Mesenchymal stem cell (in vitro differentiated cells and primary cell): ENCODE results near the gene PPP4R3A.

Experiments used
- DNase-seq: peaks from one replicate; pipeline ENCODE4 v3.0.0-alpha.2; 2013
- H2AFZ ChIP-seq: one replicate; pipeline ENCODE4 v1.6.1; 2013; ENCODE audit warnings: low read depth, mild to moderate bottlenecking, control low read depth, inconsistent platforms, low read length, moderate library complexity
- H2AK5ac ChIP-seq: 2 replicates; pipeline ENCODE4 v1.6.1; 2013; ENCODE audit warnings: low read length, moderate library complexity, mild to moderate bottlenecking, inconsistent platforms; ENCODE audit not compliant: severe bottlenecking
- H2BK120ac ChIP-seq: one replicate; pipeline ENCODE4 v1.6.1; 2013; ENCODE audit warnings: low read depth, mild to moderate bottlenecking, inconsistent platforms, low read length, moderate library complexity
- H2BK12ac ChIP-seq, 2 experiments: one replicate each; pipeline ENCODE4 v1.6.1; 2013; ENCODE audit warnings: inconsistent platforms in 2 of 2, low read length in 2 of 2, mild to moderate bottlenecking in 2 of 2, moderate library complexity in 2 of 2, control low read depth in 1 of 2
- H2BK15ac ChIP-seq: one replicate; pipeline ENCODE4 v1.6.1; 2013; ENCODE audit warnings: mild to moderate bottlenecking, low read depth, inconsistent platforms; ENCODE audit not compliant: poor library complexity, severe bottlenecking
- H2BK5ac ChIP-seq: 2 replicates; pipeline ENCODE4 v1.6.1; 2013; ENCODE audit warnings: low read depth, mild to moderate bottlenecking, low read length, control low read depth, inconsistent platforms; ENCODE audit not compliant: poor library complexity, severe bottlenecking
- H3K14ac ChIP-seq, 2 experiments: one replicate each; pipeline ENCODE4 v1.6.1; 2013; ENCODE audit warnings: inconsistent platforms in 2 of 2, low read length in 2 of 2, control low read depth in 1 of 2, mild to moderate bottlenecking in 1 of 2, moderate library complexity in 1 of 2
- H3K18ac ChIP-seq, 2 experiments: one replicate each; pipeline ENCODE4 v1.6.1; 2013; ENCODE audit warnings: inconsistent platforms in 2 of 2, low read length in 2 of 2, control low read depth in 1 of 2, low read depth in 1 of 2, mild to moderate bottlenecking in 1 of 2
- H3K23ac ChIP-seq, 2 experiments: one replicate each; pipeline ENCODE4 v1.6.1; 2013; ENCODE audit warnings: inconsistent platforms in 2 of 2, low read length in 2 of 2, mild to moderate bottlenecking in 2 of 2, moderate library complexity in 2 of 2, control low read depth in 1 of 2
- H3K27ac ChIP-seq: 2 replicates; pipeline ENCODE4 v1.5.1; 2013; ENCODE audit warnings: mild to moderate bottlenecking, moderate library complexity, low read length, control low read depth, inconsistent platforms; ENCODE audit not compliant: poor library complexity, severe bottlenecking
- H3K27me3 ChIP-seq, 2 experiments: 2 replicates each; pipeline versions ENCODE4 v1.6.1 to v1.7.0; 2013; ENCODE audit warnings: low read length in 2 of 2, mild to moderate bottlenecking in 2 of 2, moderate library complexity in 2 of 2, control low read depth in 1 of 2, inconsistent platforms in 1 of 2; ENCODE audit not compliant: control insufficient read depth in 1 of 2, insufficient read depth in 1 of 2
- H3K36me3 ChIP-seq, 2 experiments: 2 replicates each; pipeline versions ENCODE4 v1.6.1 to v1.7.0; 2013; ENCODE audit warnings: low read length in 2 of 2, control low read depth in 1 of 2, inconsistent platforms in 1 of 2, low read depth in 1 of 2, mild to moderate bottlenecking in 1 of 2; ENCODE audit not compliant: insufficient read depth in 2 of 2, control insufficient read depth in 1 of 2
- H3K4ac ChIP-seq, 2 experiments: one replicate each; pipeline ENCODE4 v1.6.1; 2013; ENCODE audit warnings: inconsistent platforms in 2 of 2, low read length in 2 of 2, mild to moderate bottlenecking in 2 of 2, moderate library complexity in 2 of 2, control low read depth in 1 of 2, low read depth in 1 of 2
- H3K4me1 ChIP-seq: 2 replicates; pipeline ENCODE4 v1.6.1; 2013; ENCODE audit warnings: low read depth, low read length, control low read depth; ENCODE audit not compliant: control insufficient read depth, insufficient read depth
- H3K4me2 ChIP-seq: 2 replicates; pipeline ENCODE4 v1.6.1; 2013; ENCODE audit warnings: low read length, mild to moderate bottlenecking, inconsistent platforms; ENCODE audit not compliant: poor library complexity, severe bottlenecking
- H3K4me3 ChIP-seq, 2 experiments: 2 replicates each; pipeline versions ENCODE4 v1.5.1 to v1.7.0; 2013; ENCODE audit warnings: low read length in 2 of 2, mild to moderate bottlenecking in 2 of 2, control low read depth in 1 of 2, low read depth in 1 of 2; ENCODE audit not compliant: insufficient read depth in 1 of 2
- H3K79me1 ChIP-seq: replicated peaks from 2 replicates; pipeline ENCODE4 v1.6.1; 2013; ENCODE audit warnings: mild to moderate bottlenecking, control low read depth, low read length, inconsistent platforms; ENCODE audit not compliant: poor library complexity, severe bottlenecking
- H3K9ac ChIP-seq: 2 replicates; pipeline ENCODE4 v1.7.0; 2013; ENCODE audit warnings: mild to moderate bottlenecking, low read length, moderate library complexity
- H3K9me3 ChIP-seq: 2 replicates; pipeline ENCODE4 v1.7.0; 2013; ENCODE audit warnings: mild to moderate bottlenecking, low read length; ENCODE audit not compliant: control insufficient read depth
- H4K8ac ChIP-seq: one replicate; pipeline ENCODE4 v1.6.1; 2013; ENCODE audit warnings: inconsistent platforms, mild to moderate bottlenecking, low read length, moderate library complexity
- H4K91ac ChIP-seq: one replicate; pipeline ENCODE4 v1.6.1; 2013; ENCODE audit warnings: mild to moderate bottlenecking, low read length, inconsistent platforms
- WGBS: methylation state at CpG from one replicate; pipeline ENCODE4 v1.1.7; 2013; ENCODE audit warnings: mixed read lengths; 5-methylcytosine and 5-hydroxymethylcytosine counted together

PPP4R3A gene

GRCh38 chr14:91503000-91503504, 7.1 kb downstream of the PPP4R3A start:
- H2BK12ac ChIP-seq: no peak overlapping the region
- no peaks in the 10 kb centered on the region for H3K9me3 ChIP-seq
- H3K23ac ChIP-seq: no peak overlapping the region
- no peaks in the 10 kb centered on the region for H3K27me3 ChIP-seq
- peak overlapping the region; percentile 67 for H3K27ac ChIP-seq
- no peaks in the 10 kb centered on the region for H3K79me1 ChIP-seq
- H3K18ac ChIP-seq: no peak overlapping the region
- no peak overlapping the region for H2BK120ac ChIP-seq
- no peak overlapping the region for H2AK5ac ChIP-seq
- DNase-seq: no peak
- peaks cover 12% of the 10 kb centered on the region for H3K4me1 ChIP-seq
- H3K14ac ChIP-seq: no peak overlapping the region
- no peak overlapping the region for H3K4me3 ChIP-seq
- no peak overlapping the region for H4K91ac ChIP-seq
- no peak overlapping the region for H2AFZ ChIP-seq
- WGBS: 99% methylated on average over 4 of the region's 4 CpGs
- H2BK15ac ChIP-seq: no peak overlapping the region
- no peak overlapping the region for H3K9ac ChIP-seq
- H2BK5ac ChIP-seq: peak overlapping the region; percentile 44
- H3K36me3 ChIP-seq: peaks cover 8 to 51% of the 10 kb centered on the region in 2 experiments
- H3K4ac ChIP-seq: no peak overlapping the region
- no peak overlapping the region for H4K8ac ChIP-seq
- H3K4me2 ChIP-seq: peak overlapping the region; percentile 42

- H3K9me3 ChIP-seq: no peaks in the 10 kb centered on the region
- no peak overlapping the region for H3K4ac ChIP-seq
- no peak overlapping the region for H3K23ac ChIP-seq
- no peak overlapping the region for H3K9ac ChIP-seq
- H3K4me3 ChIP-seq: no peak overlapping the region
- peak overlapping the region; percentile 42 for H3K4me2 ChIP-seq
- no peaks in the 10 kb centered on the region for H3K79me1 ChIP-seq
- H3K36me3 ChIP-seq: peaks cover 8 to 51% of the 10 kb centered on the region in 2 experiments
- H4K91ac ChIP-seq: no peak overlapping the region
- H2BK12ac ChIP-seq: no peak overlapping the region
- H3K4me1 ChIP-seq: peaks cover 11% of the 10 kb centered on the region
- no peaks in the 10 kb centered on the region for H3K27me3 ChIP-seq
- H2BK5ac ChIP-seq: no peak overlapping the region
- no peak for DNase-seq
- H2AK5ac ChIP-seq: no peak overlapping the region
- WGBS: 92% methylated on average over 10 of the region's 11 CpGs
- no peak overlapping the region for H4K8ac ChIP-seq
- H2BK15ac ChIP-seq: no peak overlapping the region
- H2AFZ ChIP-seq: no peak overlapping the region
- no peak overlapping the region for H3K18ac ChIP-seq
- H3K27ac ChIP-seq: peak overlapping the region; percentile 67
- no peak overlapping the region for H2BK120ac ChIP-seq
- H3K14ac ChIP-seq: no peak overlapping the region
Measured at GRCh38 chr14:91501951-91502930, 7.9 kb downstream of the PPP4R3A start.

GRCh38 chr14:91501348-91501747, 8.8 kb downstream of the PPP4R3A start:
- DNase-seq: no peak
- H3K9ac ChIP-seq: no peak overlapping the region
- H3K27ac ChIP-seq: no peak overlapping the region
- no peak overlapping the region for H3K23ac ChIP-seq
- no peaks in the 10 kb centered on the region for H3K9me3 ChIP-seq
- no peak overlapping the region for H2AK5ac ChIP-seq
- H2BK5ac ChIP-seq: no peak overlapping the region
- H3K14ac ChIP-seq: no peak overlapping the region
- H3K4me2 ChIP-seq: no peak overlapping the region
- no peaks in the 10 kb centered on the region for H3K79me1 ChIP-seq
- H2AFZ ChIP-seq: no peak overlapping the region
- WGBS: 93% methylated on average over 2 of the region's 3 CpGs
- peaks cover 8 to 47% of the 10 kb centered on the region in 2 experiments for H3K36me3 ChIP-seq
- no peak overlapping the region for H4K91ac ChIP-seq
- no peaks in the 10 kb centered on the region for H3K27me3 ChIP-seq
- H2BK120ac ChIP-seq: no peak overlapping the region
- no peak overlapping the region for H2BK12ac ChIP-seq
- H3K4me3 ChIP-seq: no peak overlapping the region
- H3K4ac ChIP-seq: no peak overlapping the region
- H2BK15ac ChIP-seq: no peak overlapping the region
- no peak overlapping the region for H4K8ac ChIP-seq
- peaks cover 7% of the 10 kb centered on the region for H3K4me1 ChIP-seq
- H3K18ac ChIP-seq: no peak overlapping the region

- Histone ChIP-seq H4K91ac (no peak overlapping the region), H2BK15ac (no peak overlapping the region), H3K4me3 (no peak overlapping the region), H3K27ac (no peak overlapping the region), H3K36me3 (peaks cover 2 to 15% of the 10 kb centered on the region in 2 experiments), H3K9me3 (no peaks in the 10 kb centered on the region), H3K9ac (no peak overlapping the region), H3K4ac (no peak overlapping the region), H2AFZ (no peak overlapping the region), H3K4me1 (peaks cover 7% of the 10 kb centered on the region), H3K27me3 (no peaks in the 10 kb centered on the region), H3K79me1 (no peaks in the 10 kb centered on the region), H4K8ac (no peak overlapping the region), H2AK5ac (no peak overlapping the region), H3K23ac (no peak overlapping the region), H3K14ac (no peak overlapping the region), H2BK120ac (no peak overlapping the region), H2BK5ac (no peak overlapping the region), H3K4me2 (no peak overlapping the region), H3K18ac (no peak overlapping the region), H2BK12ac (no peak overlapping the region)
- DNase-seq: no peak
- 100% methylated on average over 1 of the region's 1 CpG for WGBS
Measured at GRCh38 chr14:91496790-91497189, 13.3 kb downstream of the PPP4R3A start.
